K562 (cell line): ENCODE data around the gene WDR46. TPM values are rescaled to one million over a fixed set of nuclear protein-coding genes. Genes with fewer than 3 reads are reported as not detected.

ENCODE experiments used
- CCAR2 ChIP-seq: fragments of 200-400 bp; formaldehyde crosslinking; IDR thresholded peaks from 2 replicates; pipeline ENCODE4 v1.6.1; 2017; ENCODE audit warnings: mild to moderate bottlenecking, low read depth, low read length
- CGGBP1 ChIP-seq: fragments of 250-450 bp; sonication (Bioruptor Pico); IDR thresholded peaks from 2 replicates; pipeline ENCODE4 v1.9.0; 2021; ENCODE audit warnings: mild to moderate bottlenecking
- DMBX1 ChIP-seq: fragments of 250-450 bp; sonication (Bioruptor Pico); IDR thresholded peaks from 2 replicates; pipeline ENCODE4 v1.8.0; 2022; ENCODE audit warnings: inconsistent platforms, mild to moderate bottlenecking, moderate library complexity, borderline replicate concordance
- ELF1 ChIP-seq: fragments of 200-800 bp; sonication (Bioruptor generic); IDR thresholded peaks from 2 replicates; pipeline ENCODE4 v1.6.1; 2016; ENCODE audit warnings: missing genetic modification characterization, missing compliant biosample characterization
- GATA2 ChIP-seq: sonication (generic); formaldehyde crosslinking; IDR thresholded peaks from 2 replicates; pipeline ENCODE4 v1.4.0; 2020; ENCODE audit warnings: mild to moderate bottlenecking, missing genetic modification reagents
- HDAC2 ChIP-seq: fragments of 450-650 bp; IDR thresholded peaks from 2 replicates; pipeline ENCODE4 v1.6.1; 2016; ENCODE audit warnings: mild to moderate bottlenecking
- HDAC3 ChIP-seq: fragments of 450-650 bp; IDR thresholded peaks from 2 replicates; pipeline ENCODE4 v1.6.1; 2018; ENCODE audit warnings: borderline replicate concordance, mild to moderate bottlenecking, moderate library complexity; ENCODE audit not compliant: partially characterized antibody
- ILK ChIP-seq: fragments of 450-650 bp; IDR thresholded peaks from 2 replicates; pipeline ENCODE4 v1.6.1; 2016; ENCODE audit warnings: missing genetic modification characterization, low read depth, mild to moderate bottlenecking, missing compliant biosample characterization, moderate library complexity, borderline replicate concordance
- JUNB ChIP-seq: fragments of 450-650 bp; formaldehyde crosslinking; conservative IDR thresholded peaks from 2 replicates; pipeline ENCODE4 v1.4.0; 2020; ENCODE audit warnings: mild to moderate bottlenecking
- MCM3 ChIP-seq: fragments of 450-650 bp; IDR thresholded peaks from 2 replicates; pipeline ENCODE4 v1.6.1; 2016
- POLR2H ChIP-seq: IDR thresholded peaks from 2 replicates; pipeline ENCODE4 v1.6.1; 2016; ENCODE audit warnings: missing genetic modification characterization, low read depth, mild to moderate bottlenecking, control low read depth, missing compliant biosample characterization, moderate library complexity
- SPI1 ChIP-seq: IDR thresholded peaks from 2 replicates; pipeline ENCODE4 v1.6.1; 2011; ENCODE audit warnings: low read depth, low read length, control low read depth, borderline replicate concordance
- STAG1 ChIP-seq: sonication (generic); formaldehyde crosslinking; IDR thresholded peaks from 2 replicates; pipeline ENCODE4 v1.5.0; 2020; ENCODE audit warnings: missing genetic modification reagents, borderline replicate concordance
- STAT5B ChIP-seq: fragments of 250-450 bp; sonication (Bioruptor Pico); IDR thresholded peaks from 2 replicates; pipeline ENCODE4 v1.8.0; 2021; ENCODE audit warnings: mild to moderate bottlenecking, inconsistent platforms
- TAF9B ChIP-seq: fragments of 450-650 bp; IDR thresholded peaks from 2 replicates; pipeline ENCODE4 v1.6.1; 2018; ENCODE audit warnings: mild to moderate bottlenecking; ENCODE audit not compliant: partially characterized antibody
- ZNF311 ChIP-seq: fragments of 250-450 bp; sonication (Bioruptor Pico); IDR thresholded peaks from 2 replicates; pipeline ENCODE4 v1.4.0; 2020; ENCODE audit warnings: mild to moderate bottlenecking, moderate library complexity
- ZNF407 ChIP-seq: fragments of 450-650 bp; IDR thresholded peaks from 2 replicates; pipeline ENCODE4 v1.6.1; 2016; ENCODE audit warnings: low read depth
- ZNF41 ChIP-seq: fragments of 250-450 bp; sonication (Bioruptor Pico); conservative IDR thresholded peaks from 2 replicates; pipeline ENCODE4 v1.4.0; 2020; ENCODE audit warnings: mild to moderate bottlenecking
- ZNF76 ChIP-seq: fragments of 250-450 bp; sonication (Bioruptor Pico); IDR thresholded peaks from 2 replicates; pipeline ENCODE4 v1.4.0; 2020; ENCODE audit warnings: mild to moderate bottlenecking, moderate library complexity, borderline replicate concordance
- ZNF764 ChIP-seq: fragments of 250-450 bp; sonication (Bioruptor Pico); IDR thresholded peaks from 2 replicates; pipeline ENCODE4 v1.4.0; 2020; ENCODE audit warnings: low read depth, mild to moderate bottlenecking, moderate library complexity
- polyA plus RNA-seq, 8 experiments: library from polyadenylated mRNA; depleted of rRNA in 4 of 8; stranded (reverse) in 5 of 8; unstranded in 3 of 8; fragments of >200 nt; fragmentation: Nextera tagmentation in 2 of 8; fragmentation: Illumina TruSeq in 1 of 8; extraction: Ambion mirVana in 2 of 8; extraction: Trizol in 1 of 8; gene quantifications; 2 replicates each; pipeline versions ENCODE4 v1.2.1 to v1.2.3, GENCODE V29; 2011 to 2014; ENCODE audit warnings: inconsistent platforms in 1 of 8, missing spikeins in 1 of 8
- total RNA-seq, 7 experiments: library from RNA; depleted of rRNA in 6 of 7; stranded (reverse); fragments of >200 nt in 6 of 7; fragmentation: Illumina TruSeq in 2 of 7; extraction: Trizol in 2 of 7; gene quantifications; 2 replicates each; pipeline versions ENCODE4 v1.2.1 to v1.2.3, GENCODE V29; 2011 to 2021; ENCODE audit warnings: low replicate concordance in 1 of 7

The WDR46 gene
- total and polyA plus RNA-seq, 9 of the 15 experiments (the other 6 are each of a cell fraction or from before 2014, with no cell fraction given), result 8.9 to 146 (median 93.1) TPM

GRCh38 chr6:33271468-33272274, 17.4 kb downstream of the WDR46 start, which contains the start of the genes RPS18 and VPS52 (continued):
- TF ChIP-seq ZNF407 (no peak), POLR2H (tag) (peak; percentile 98), TAF9B (peak; percentile 99), MCM3 (no peak), ZNF76 (CRISPR knock-in tag) (peak; percentile 55; the same call in 1 of the 2 replicates), GATA2 (0 out of 2 replicates have a peak, but pooled peaks have one; percentile 27), DMBX1 (CRISPR knock-in tag) (peak; percentile 75), ZNF41 (CRISPR knock-in tag) (0 out of 2 replicates have a peak, but pooled peaks have one; percentile 11), ILK (tag) (no peak), CCAR2 (no peak; the same call in 1 of the 2 replicates), STAT5B (no peak), ELF1 (tag) (peak; percentile 96), ZNF311 (CRISPR knock-in tag) (no peak), JUNB (CRISPR knock-in tag) (no peak), HDAC3 (peak; percentile 78), HDAC2 (peak; percentile 16; the same call in 1 of the 2 replicates), STAG1 (no peak), CGGBP1 (CRISPR knock-in tag) (peak; percentile 80; the same call in 1 of the 2 replicates), ZNF764 (peak; percentile 50; the same call in 1 of the 2 replicates), SPI1 (peak; percentile 94)
